Bronchial epithelial cell (primary cell): ENCODE results near the gene JAG1. TPM values are rescaled to one million over a fixed set of nuclear protein-coding genes. Genes with fewer than 3 reads are reported as not detected.

Experiments used
- DNase-seq: peaks from one replicate; pipeline ENCODE4 v3.0.0-alpha.2; 2010; ENCODE audit warnings: low read depth
- FAIRE-seq: peaks from 2 replicates; lab custom pipeline; 2011; peaks lifted over from hg19 to GRCh38; lab: Jason Lieb, UNC
- H3K27me3 ChIP-seq: 2 replicates; pipeline ENCODE4 v1.5.1; 2011; ENCODE audit warnings: low read length; ENCODE audit not compliant: control insufficient read depth, insufficient read depth
- H3K36me3 ChIP-seq: 2 replicates; pipeline ENCODE4 v1.5.1; 2011; ENCODE audit warnings: low read length; ENCODE audit not compliant: control insufficient read depth, insufficient read depth
- H3K4me3 ChIP-seq: 2 replicates; pipeline ENCODE4 v1.5.1; 2011; ENCODE audit warnings: mild to moderate bottlenecking, low read depth, low read length, control low read depth
- total RNA-seq: library from RNA; depleted of rRNA; stranded (reverse); fragments of >200 nt; gene quantifications from 2 replicates; pipeline ENCODE4 v1.2.1, GENCODE V29; 2014
- TF ChIP-seq, protein P1 (sequence below): IDR thresholded peaks from 2 replicates; pipeline ENCODE4 v1.5.1; 2011; ENCODE audit warnings: mild to moderate bottlenecking, moderate library complexity, low read length, control low read depth, inconsistent platforms; ENCODE audit not compliant: insufficient read depth, severe bottlenecking

JAG1 gene
- 225 and 310 TPM in 2 replicates for total RNA-seq

DNA sequence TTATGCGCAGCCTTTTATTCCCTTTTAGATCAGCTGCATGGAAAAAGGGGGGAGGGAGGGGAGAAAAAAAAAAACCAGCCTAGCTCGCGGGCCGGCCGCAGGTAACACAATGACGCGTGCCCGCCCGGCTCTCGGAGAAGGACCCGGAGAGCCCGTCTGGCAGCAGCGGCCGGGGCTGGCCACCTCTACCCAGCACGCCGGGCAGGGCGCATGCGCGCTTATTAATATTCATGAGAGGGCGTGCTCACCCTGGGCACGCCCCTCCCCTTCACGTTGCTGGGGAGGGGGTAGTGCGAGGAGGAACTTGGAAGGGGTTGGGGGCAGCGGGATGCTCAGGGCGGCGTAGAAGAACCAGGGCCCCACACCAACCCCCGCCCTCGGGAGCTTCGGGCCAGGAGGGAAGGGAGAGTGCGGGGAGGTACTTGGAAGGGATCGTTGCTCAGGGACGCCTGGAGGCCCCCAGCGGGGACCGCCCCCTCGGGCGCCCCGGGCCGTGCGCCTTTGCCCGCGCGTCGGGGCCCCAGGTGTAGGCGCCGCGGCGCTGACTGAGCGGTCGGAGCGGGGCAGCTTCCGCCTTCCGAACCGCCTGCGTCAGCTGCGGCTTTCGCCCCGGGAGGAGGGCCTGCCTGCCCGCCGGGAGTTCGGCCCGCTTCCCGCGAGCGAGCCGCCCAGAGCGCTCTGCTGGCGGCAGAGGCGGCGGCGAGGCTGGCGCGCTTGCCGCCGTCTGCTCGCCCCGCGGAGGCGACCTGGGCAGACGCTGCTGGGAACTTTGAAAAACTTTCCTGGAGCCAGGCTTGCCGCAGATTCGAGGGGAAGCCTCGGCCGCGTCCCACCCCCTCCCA lies at the start of gene JAG1:
JAG1 (minus strand) TSS at position 158 of the 842 bp plus-strand sequence. CDS start 469 bp downstream, outside the sequence.
- no peak for FAIRE-seq
- TF ChIP-seq, protein P1, sequence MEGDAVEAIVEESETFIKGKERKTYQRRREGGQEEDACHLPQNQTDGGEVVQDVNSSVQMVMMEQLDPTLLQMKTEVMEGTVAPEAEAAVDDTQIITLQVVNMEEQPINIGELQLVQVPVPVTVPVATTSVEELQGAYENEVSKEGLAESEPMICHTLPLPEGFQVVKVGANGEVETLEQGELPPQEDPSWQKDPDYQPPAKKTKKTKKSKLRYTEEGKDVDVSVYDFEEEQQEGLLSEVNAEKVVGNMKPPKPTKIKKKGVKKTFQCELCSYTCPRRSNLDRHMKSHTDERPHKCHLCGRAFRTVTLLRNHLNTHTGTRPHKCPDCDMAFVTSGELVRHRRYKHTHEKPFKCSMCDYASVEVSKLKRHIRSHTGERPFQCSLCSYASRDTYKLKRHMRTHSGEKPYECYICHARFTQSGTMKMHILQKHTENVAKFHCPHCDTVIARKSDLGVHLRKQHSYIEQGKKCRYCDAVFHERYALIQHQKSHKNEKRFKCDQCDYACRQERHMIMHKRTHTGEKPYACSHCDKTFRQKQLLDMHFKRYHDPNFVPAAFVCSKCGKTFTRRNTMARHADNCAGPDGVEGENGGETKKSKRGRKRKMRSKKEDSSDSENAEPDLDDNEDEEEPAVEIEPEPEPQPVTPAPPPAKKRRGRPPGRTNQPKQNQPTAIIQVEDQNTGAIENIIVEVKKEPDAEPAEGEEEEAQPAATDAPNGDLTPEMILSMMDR, result no peak
- Histone ChIP-seq H3K36me3 (peaks cover 11% of the 10 kb centered on the region), H3K27me3 (no peaks in the 10 kb centered on the region), H3K4me3 (peak within 1 kb of the TSS; percentile 90)
- DNase-seq, result peak; percentile 85

DNA sequence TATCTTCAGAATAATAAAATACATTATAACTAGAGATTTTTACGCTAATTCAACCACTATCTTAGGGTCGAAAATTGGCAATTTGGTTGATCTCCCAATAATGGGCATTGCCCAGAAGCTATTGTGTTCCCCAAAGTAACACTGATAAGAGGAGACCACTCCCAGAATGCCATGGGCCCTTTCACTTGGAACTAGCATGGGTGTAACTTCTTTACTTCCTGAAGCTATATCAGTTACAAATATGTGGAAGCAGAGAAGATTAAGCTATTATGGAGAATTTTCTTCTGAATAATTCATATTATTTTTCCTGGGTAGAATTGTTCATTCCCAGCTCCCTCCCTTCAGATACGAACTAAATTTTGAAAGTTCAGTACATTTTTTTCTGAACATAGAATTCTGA lies 48.2 kb upstream of the JAG1 start:
- Histone ChIP-seq H3K36me3 (no peaks in the 10 kb centered on the region), H3K27me3 (no peaks in the 10 kb centered on the region), H3K4me3 (no peak overlapping the region)
- no peak for FAIRE-seq
- TF ChIP-seq, protein P1, result no peak
- no peak for DNase-seq

DNA sequence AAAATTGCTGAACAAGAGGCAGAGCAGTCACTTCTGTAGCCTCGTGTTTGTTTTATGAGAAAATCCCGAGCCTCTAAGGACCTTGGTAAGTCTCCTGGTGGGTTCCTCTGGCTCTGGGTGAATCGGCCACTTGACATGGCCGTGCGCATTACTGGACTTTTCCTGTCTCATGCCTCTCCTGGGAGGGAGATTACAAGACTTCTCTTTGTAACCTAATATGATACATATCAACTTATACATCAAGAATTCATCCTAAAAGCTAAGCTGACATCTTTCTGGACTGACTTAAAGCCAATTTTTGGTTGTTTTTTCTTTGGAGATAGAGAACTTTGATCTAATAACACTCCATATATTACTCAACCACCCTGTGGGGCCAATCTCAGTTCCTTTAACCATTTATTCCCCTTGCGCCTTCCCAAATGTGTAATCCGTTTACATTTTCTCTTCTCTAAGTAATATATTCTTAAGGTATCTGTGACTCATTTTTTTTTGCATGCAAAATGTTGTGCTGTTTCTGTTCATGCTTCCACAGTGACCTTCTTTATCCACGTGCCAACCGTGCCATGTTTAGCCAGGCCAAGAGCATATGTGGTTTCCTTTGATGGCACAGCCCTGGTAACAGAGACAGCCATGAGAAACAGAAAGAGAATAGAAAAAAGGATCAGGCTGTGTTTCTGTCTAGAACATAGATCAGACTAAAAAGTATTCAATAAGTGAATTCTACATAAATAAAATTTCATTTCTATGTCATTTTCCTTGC lies 47.5 kb upstream of the JAG1 start:
- Histone ChIP-seq H3K4me3 (no peak overlapping the region), H3K36me3 (no peaks in the 10 kb centered on the region), H3K27me3 (no peaks in the 10 kb centered on the region)
- no peak for DNase-seq
- TF ChIP-seq, protein P1, result no peak
- no peak for FAIRE-seq

DNA sequence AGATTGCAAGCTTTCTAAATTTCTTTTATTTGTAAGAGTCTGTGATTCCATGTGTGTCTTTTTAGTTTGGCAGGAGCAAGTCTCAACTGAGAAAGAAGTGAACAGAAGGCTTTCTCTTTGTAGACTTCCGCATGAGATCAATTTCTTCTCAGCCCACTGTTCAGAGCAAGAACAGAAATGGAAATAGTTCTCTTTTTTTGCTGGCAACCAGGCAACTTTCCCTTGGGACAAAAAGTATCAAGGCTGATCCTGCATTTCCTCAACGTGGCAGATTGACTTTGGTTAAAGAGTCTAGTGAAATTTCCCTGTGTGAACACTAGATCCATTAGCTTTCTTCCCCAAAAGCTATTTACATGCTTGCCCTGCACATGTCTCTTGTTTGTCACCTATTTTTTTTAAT lies 46.8 kb upstream of the JAG1 start:
- H3K4me3 ChIP-seq, result no peak overlapping the region
- no peaks in the 10 kb centered on the region for H3K27me3 ChIP-seq
- FAIRE-seq (no peak), DNase-seq (no peak)
- TF ChIP-seq, protein P1, result no peak
- no peaks in the 10 kb centered on the region for H3K36me3 ChIP-seq

DNA sequence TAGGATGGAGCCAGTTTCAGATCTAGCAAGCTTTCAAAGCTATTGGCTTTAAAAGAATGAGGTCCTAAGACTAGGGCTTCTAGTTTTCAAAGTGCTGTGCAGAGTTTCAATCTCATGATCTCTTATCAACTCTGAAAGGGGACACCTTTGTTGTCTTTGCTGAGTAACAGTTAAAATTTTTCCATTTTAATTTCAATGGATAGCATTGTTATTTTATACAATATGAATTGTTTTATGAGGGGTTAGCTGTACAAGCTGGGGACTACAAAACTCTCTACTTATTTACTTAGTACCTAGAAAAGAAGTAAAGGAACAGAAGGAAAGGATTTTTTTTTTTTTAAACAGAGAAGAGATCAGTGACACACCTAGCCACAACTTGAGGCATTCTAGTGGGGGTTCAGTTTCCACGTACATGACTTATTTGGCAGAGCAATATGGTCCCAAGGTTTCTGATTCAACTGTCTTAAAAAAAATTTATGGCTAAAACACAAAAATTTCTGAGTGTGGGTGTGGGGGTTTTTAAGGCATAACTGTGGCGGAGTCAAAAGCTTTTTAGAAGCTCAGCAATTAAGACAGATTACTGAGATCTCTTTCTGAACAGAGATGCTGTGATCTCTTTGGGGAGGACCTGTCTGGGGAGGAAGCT lies 46.1 kb upstream of the JAG1 start:
- Histone ChIP-seq H3K27me3 (no peaks in the 10 kb centered on the region), H3K36me3 (no peaks in the 10 kb centered on the region), H3K4me3 (no peak overlapping the region)
- TF ChIP-seq, protein P1, result no peak
- no peak for DNase-seq
- FAIRE-seq, result no peak
